Islet precursor cell (in vitro differentiated cells): Measurements from ENCODE around the gene IDH3B.
"Not testable (repeated sequence)": the region's sequence is repeated elsewhere in the genome, so short reads cannot be mapped to it uniquely, and the experiment has no call there.

Experiments used
- DNase-seq: peaks from one replicate; pipeline ENCODE4 v3.0.0-alpha.2; 2018

The IDH3B gene

GRCh38 chr20:2694008-2694471, 30.0 kb upstream of the IDH3B start:
- peak; percentile 78 for DNase-seq

GRCh38 chr20:2693286-2694007, 29.4 kb upstream of the IDH3B start:
- no peak for DNase-seq

- no peak for DNase-seq
Observed at GRCh38 chr20:2692886-2693285, 28.9 kb upstream of the IDH3B start.

- peak; percentile 66 for DNase-seq
Observed at GRCh38 chr20:2692036-2692885, 28.2 kb upstream of the IDH3B start, which contains the start of gene EBF4. TSS of gene EBF4 (plus strand) at chr20:2692780. CDS start at chr20:2693646, 866 bp downstream.

- DNase-seq = no peak
Observed at GRCh38 chr20:2691663-2692035, 27.6 kb upstream of the IDH3B start.

- DNase-seq = no peak
Observed at GRCh38 chr20:2691127-2691526, 27.1 kb upstream of the IDH3B start.

GRCh38 chr20:2690718-2691117, 26.7 kb upstream of the IDH3B start:
- no peak for DNase-seq

GRCh38 chr20:2690213-2690612, 26.2 kb upstream of the IDH3B start:
- DNase-seq = no peak

GRCh38 chr20:2688041-2688591, 24.1 kb upstream of the IDH3B start:
- peak; percentile 71 for DNase-seq

- no peak for DNase-seq
Observed at GRCh38 chr20:2687514-2687913, 23.5 kb upstream of the IDH3B start.

- DNase-seq = not testable (repeated sequence)
Observed at GRCh38 chr20:2684817-2685216, 20.8 kb upstream of the IDH3B start.

- not testable (repeated sequence) for DNase-seq
Observed at GRCh38 chr20:2682040-2682439, 18.0 kb upstream of the IDH3B start.

GRCh38 chr20:2680046-2680445, 16.0 kb upstream of the IDH3B start:
- DNase-seq = no peak

GRCh38 chr20:2673453-2673852, 9.4 kb upstream of the IDH3B start:
- no peak for DNase-seq

GRCh38 chr20:2672446-2672845, 8.4 kb upstream of the IDH3B start:
- no peak for DNase-seq

GRCh38 chr20:2671977-2672376, 8.0 kb upstream of the IDH3B start:
- no peak for DNase-seq

GRCh38 chr20:2663364-2663886, 591 bp downstream of the IDH3B start:
- DNase-seq = no peak

GRCh38 chr20:2659547-2659946, 4.5 kb downstream of the IDH3B start:
- no peak for DNase-seq

- DNase-seq = peak; percentile 57
Observed at GRCh38 chr20:2658414-2659354, 5.3 kb downstream of the IDH3B start.

- DNase-seq = no peak
Observed at GRCh38 chr20:2657674-2658073, 6.3 kb downstream of the IDH3B start.

GRCh38 chr20:2657241-2657640, 6.8 kb downstream of the IDH3B start:
- DNase-seq = no peak

- DNase-seq = no peak
Observed at GRCh38 chr20:2656471-2657117, 7.4 kb downstream of the IDH3B start.
